ENCODE results near the gene TMEM63B.

DNA sequence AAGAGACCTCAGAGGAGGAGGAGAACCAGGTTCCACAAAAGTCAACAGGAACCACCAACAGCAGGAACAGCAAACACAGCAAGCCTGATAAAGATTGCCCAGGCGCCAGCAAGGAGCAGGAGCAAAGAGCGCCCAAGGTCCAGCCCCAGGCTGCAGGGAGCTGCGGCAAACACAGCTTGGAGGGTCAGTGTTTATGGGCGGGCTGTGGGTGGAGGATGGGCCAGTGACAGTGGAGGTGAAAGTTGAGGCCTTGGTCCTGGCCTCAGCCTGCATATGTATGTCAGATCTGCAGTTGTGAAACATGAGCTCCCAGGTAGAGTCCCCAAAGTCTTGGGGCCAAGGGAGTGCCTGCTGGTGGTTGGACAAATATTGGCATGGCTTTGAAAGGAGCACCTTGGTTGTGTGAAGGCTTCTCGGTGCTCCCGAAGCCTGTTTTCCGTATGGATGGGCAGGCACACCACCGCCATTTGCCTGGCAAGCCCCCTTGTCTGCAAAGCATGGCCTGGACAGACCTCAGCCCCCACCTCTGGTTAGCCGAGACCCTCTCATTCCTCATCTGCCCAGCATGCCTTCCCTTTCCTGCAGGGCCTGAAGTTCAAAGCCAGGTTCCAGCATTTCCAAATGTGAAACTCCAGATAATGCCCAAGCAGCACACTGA, 29.3 kb downstream of the TMEM63B start:
- TF ChIP-seq, protein P1, sequence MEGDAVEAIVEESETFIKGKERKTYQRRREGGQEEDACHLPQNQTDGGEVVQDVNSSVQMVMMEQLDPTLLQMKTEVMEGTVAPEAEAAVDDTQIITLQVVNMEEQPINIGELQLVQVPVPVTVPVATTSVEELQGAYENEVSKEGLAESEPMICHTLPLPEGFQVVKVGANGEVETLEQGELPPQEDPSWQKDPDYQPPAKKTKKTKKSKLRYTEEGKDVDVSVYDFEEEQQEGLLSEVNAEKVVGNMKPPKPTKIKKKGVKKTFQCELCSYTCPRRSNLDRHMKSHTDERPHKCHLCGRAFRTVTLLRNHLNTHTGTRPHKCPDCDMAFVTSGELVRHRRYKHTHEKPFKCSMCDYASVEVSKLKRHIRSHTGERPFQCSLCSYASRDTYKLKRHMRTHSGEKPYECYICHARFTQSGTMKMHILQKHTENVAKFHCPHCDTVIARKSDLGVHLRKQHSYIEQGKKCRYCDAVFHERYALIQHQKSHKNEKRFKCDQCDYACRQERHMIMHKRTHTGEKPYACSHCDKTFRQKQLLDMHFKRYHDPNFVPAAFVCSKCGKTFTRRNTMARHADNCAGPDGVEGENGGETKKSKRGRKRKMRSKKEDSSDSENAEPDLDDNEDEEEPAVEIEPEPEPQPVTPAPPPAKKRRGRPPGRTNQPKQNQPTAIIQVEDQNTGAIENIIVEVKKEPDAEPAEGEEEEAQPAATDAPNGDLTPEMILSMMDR (conservative IDR thresholded peaks at IDR 0.05; ENCODE audit: low read length), result no peak
- TF ChIP-seq EZH2phosphoT487 (IDR thresholded peaks at IDR 0.05; ENCODE audit: borderline replicate concordance), result no peak

Data from Loucy (cell line).